ENCODE results near the gene MTERF2. TPM values are rescaled to one million over a fixed set of nuclear protein-coding genes. Genes with fewer than 3 reads are reported as not detected.

Gene MTERF2
- total RNA-seq, 1 donor from 2014 or later: 12.5 TPM

DNA sequence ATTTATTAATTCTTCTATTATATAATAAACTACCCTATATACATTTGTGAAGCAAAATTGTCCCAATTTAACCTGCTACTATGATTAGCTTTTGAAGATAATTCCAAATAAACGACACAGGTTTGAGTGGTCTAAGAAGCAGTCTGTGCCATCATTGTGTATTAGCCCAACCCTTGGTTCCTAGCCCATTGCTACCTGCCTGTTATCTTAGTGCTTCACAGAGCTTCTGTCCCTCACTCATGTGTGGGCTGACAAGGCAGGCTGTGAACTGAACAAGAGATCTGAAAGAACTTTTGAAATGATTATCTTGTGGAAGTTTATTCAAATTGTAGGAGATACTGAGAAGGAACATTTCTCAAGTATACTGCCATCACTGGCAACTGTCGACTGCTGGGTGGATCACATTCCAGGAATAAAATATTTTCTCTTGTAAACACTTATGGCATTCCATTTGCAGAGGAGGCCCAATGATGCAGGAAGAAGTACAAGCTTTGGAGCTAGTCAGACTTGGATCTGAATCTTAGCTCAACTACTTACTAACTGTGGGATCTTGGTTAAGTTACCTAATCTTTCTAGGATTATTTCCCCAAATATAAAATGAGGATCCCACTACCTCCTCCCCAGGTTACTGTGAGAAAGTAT lies 7.8 kb upstream of the MTERF2 start:
- Mint-ChIP-seq H3K4me3 (ENCODE audit: unreplicated experiment) (no peak overlapping the region), H3K4me1 (ENCODE audit: unreplicated experiment) (peaks cover 19% of the 10 kb centered on the region), H3K27me3 (ENCODE audit: unreplicated experiment) (no peaks in the 10 kb centered on the region), H3K36me3 (ENCODE audit: unreplicated experiment) (peaks cover 21% of the 10 kb centered on the region), H3K9me3 (ENCODE audit: unreplicated experiment) (no peaks in the 10 kb centered on the region), H3K27ac (ENCODE audit: unreplicated experiment) (peak overlapping the region; percentile 76)
- TF ChIP-seq, protein P1, sequence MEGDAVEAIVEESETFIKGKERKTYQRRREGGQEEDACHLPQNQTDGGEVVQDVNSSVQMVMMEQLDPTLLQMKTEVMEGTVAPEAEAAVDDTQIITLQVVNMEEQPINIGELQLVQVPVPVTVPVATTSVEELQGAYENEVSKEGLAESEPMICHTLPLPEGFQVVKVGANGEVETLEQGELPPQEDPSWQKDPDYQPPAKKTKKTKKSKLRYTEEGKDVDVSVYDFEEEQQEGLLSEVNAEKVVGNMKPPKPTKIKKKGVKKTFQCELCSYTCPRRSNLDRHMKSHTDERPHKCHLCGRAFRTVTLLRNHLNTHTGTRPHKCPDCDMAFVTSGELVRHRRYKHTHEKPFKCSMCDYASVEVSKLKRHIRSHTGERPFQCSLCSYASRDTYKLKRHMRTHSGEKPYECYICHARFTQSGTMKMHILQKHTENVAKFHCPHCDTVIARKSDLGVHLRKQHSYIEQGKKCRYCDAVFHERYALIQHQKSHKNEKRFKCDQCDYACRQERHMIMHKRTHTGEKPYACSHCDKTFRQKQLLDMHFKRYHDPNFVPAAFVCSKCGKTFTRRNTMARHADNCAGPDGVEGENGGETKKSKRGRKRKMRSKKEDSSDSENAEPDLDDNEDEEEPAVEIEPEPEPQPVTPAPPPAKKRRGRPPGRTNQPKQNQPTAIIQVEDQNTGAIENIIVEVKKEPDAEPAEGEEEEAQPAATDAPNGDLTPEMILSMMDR (IDR thresholded peaks at IDR 0.05): no peak
- DNase-seq (ENCODE audit: extremely low spot score, unreplicated experiment): no peak

DNA sequence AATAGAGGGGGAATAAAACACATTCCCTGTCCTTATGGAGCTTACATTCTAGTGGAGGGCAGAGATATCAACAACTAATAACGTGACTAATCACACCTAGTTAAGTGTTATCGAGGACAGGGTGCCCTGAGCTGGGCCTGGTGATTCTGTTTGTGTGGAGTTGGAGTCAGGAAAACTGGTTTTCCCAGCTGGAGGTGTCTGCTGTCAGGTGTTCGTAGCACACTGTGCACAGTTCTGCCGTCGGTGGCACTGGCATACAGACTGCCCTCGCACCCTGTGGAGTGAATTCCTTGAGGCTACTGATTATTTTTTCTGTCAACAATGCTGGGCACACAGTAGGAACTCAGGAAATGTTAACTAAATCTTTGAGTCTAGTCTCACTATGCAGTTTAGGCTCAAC lies 900 bp upstream of the MTERF2 start:
- Mint-ChIP-seq H3K36me3 (ENCODE audit: unreplicated experiment) (peaks cover 25% of the 10 kb centered on the region), H3K4me1 (ENCODE audit: unreplicated experiment) (peaks cover 30% of the 10 kb centered on the region), H3K27me3 (ENCODE audit: unreplicated experiment) (no peaks in the 10 kb centered on the region), H3K9me3 (ENCODE audit: unreplicated experiment) (no peaks in the 10 kb centered on the region), H3K27ac (ENCODE audit: unreplicated experiment) (peak overlapping the region; percentile 98), H3K4me3 (ENCODE audit: unreplicated experiment) (peak overlapping the region; percentile 94)
- DNase-seq (ENCODE audit: extremely low spot score, unreplicated experiment): no peak
- TF ChIP-seq, protein P1 (IDR thresholded peaks at IDR 0.05): no peak

DNA sequence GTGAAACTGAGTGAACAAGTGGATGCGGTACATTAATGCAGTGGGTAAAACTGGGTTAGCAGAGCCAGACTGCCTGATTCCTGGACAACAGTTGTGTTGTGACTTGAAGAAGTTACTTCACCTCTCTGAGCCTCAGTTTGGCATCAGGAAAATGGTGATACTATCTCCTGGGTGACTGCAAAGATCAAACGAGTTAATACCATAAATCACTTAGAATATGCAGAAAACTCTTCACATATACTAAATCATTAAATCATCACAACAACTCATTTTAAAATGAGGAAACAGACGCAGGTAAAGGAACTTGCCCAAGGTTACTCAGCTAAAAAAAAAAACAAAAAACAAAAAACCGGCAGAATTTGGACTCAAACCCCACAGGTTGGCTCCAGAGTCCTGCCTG lies 811 bp downstream of the MTERF2 start:
- Mint-ChIP-seq H3K27me3 (ENCODE audit: unreplicated experiment) (no peaks in the 10 kb centered on the region), H3K4me1 (ENCODE audit: unreplicated experiment) (peaks cover 30% of the 10 kb centered on the region), H3K27ac (ENCODE audit: unreplicated experiment) (peak overlapping the region; percentile 98), H3K36me3 (ENCODE audit: unreplicated experiment) (peaks cover 23% of the 10 kb centered on the region), H3K4me3 (ENCODE audit: unreplicated experiment) (peak overlapping the region; percentile 94), H3K9me3 (ENCODE audit: unreplicated experiment) (no peaks in the 10 kb centered on the region)
- TF ChIP-seq, protein P1 (IDR thresholded peaks at IDR 0.05): no peak
- DNase-seq (ENCODE audit: extremely low spot score, unreplicated experiment): no peak

DNA sequence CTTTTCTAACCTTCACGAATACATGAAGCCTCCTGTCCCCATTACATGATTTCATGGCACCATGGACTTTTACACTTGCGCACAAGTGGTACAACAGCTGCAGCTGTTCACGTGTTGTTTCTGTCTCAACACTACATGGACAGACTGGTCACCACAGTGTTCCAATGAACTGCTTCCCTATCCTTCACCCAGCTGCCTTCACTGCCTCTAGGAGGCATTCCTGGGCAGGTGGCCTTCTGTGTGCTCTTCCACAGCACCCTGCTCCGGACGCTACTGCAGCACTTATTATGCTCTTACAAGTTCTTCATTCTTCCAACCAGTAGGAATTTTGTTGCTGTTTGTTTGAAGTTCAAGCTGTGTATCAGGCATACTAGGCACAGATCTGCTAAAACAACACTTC lies 1.5 kb downstream of the MTERF2 start:
- Mint-ChIP-seq H3K4me3 (ENCODE audit: unreplicated experiment) (peak overlapping the region; percentile 94), H3K27ac (ENCODE audit: unreplicated experiment) (peak overlapping the region; percentile 98), H3K4me1 (ENCODE audit: unreplicated experiment) (peaks cover 35% of the 10 kb centered on the region), H3K9me3 (ENCODE audit: unreplicated experiment) (no peaks in the 10 kb centered on the region), H3K36me3 (ENCODE audit: unreplicated experiment) (peaks cover 23% of the 10 kb centered on the region), H3K27me3 (ENCODE audit: unreplicated experiment) (no peaks in the 10 kb centered on the region)
- DNase-seq (ENCODE audit: extremely low spot score, unreplicated experiment): no peak
- TF ChIP-seq, protein P1 (IDR thresholded peaks at IDR 0.05): no peak

DNA sequence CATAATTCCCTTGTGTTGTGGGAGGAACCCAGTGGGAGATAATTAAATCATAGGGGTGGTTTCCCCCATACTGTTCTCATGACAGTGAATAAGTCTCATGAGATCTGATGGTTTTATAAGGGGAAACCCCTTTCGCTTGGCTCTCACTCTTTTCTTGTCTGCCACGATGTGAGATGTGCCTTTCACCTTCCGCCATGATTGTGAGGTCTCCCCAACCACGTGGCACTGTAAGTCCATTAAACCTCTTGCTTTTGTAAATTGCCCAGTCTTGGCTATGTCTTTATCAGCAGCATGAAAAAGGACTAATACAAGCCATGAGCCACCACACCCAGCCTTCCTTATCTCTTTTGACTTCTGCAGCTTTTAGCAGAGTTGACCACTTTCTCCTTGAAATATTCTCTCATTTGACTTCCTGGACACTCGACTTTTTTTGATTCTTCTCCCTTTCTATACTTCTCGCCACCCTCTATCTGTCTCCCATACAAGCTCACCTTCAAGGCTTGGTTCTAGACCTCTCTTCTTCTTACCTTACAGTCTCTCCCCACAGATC lies 2.3 kb downstream of the MTERF2 start:
- TF ChIP-seq, protein P1 (IDR thresholded peaks at IDR 0.05): no peak

More for the DNA sequence above, 2.3 kb downstream of the MTERF2 start:
- Mint-ChIP-seq H3K27ac (ENCODE audit: unreplicated experiment) (no peak overlapping the region), H3K4me1 (ENCODE audit: unreplicated experiment) (peaks cover 35% of the 10 kb centered on the region), H3K36me3 (ENCODE audit: unreplicated experiment) (peaks cover 23% of the 10 kb centered on the region), H3K4me3 (ENCODE audit: unreplicated experiment) (peak overlapping the region; percentile 10), H3K27me3 (ENCODE audit: unreplicated experiment) (no peaks in the 10 kb centered on the region), H3K9me3 (ENCODE audit: unreplicated experiment) (no peaks in the 10 kb centered on the region)
- no peak for DNase-seq (ENCODE audit: extremely low spot score, unreplicated experiment)

Data from osteocyte (in vitro differentiated cells).